Spinal cord (tissue), 10 donors: ENCODE data around the gene MTAP. TPM values are rescaled to one million over a fixed set of nuclear protein-coding genes. Genes with fewer than 3 reads are reported as not detected.

Source experiments
- DNase-seq, 6 donors: peaks; one replicate each; pipeline versions ENCODE4 v3.0.0 to v3.0.0-alpha.2; 2013 to 2015; ENCODE audit warnings: low spot score in 6 of 6, low read depth in 4 of 6
- H3K27ac ChIP-seq: one replicate; pipeline ENCODE4 v1.5.1; 2013; ENCODE audit warnings: low read depth, low read length, control low read depth
- H3K27me3 ChIP-seq: one replicate; pipeline ENCODE4 v1.6.1; 2013; ENCODE audit warnings: low read length; ENCODE audit not compliant: control insufficient read depth, insufficient read depth
- H3K36me3 ChIP-seq: one replicate; pipeline ENCODE4 v1.6.1; 2013; ENCODE audit warnings: low read length; ENCODE audit not compliant: control insufficient read depth, insufficient read depth
- H3K4me1 ChIP-seq: one replicate; pipeline ENCODE4 v1.6.1; 2013; ENCODE audit warnings: low read length; ENCODE audit not compliant: control insufficient read depth, insufficient read depth
- H3K4me3 ChIP-seq: one replicate; pipeline ENCODE4 v1.5.1; 2013; ENCODE audit warnings: low read depth, low read length, control low read depth
- H3K9me3 ChIP-seq: one replicate; pipeline ENCODE4 v1.6.1; 2013; ENCODE audit warnings: low read length; ENCODE audit not compliant: control insufficient read depth, insufficient read depth
- WGBS: methylation state at CpG from one replicate; pipeline ENCODE4 v1.1.5; 2013; ENCODE audit warnings: missing lambda C conversion rate; ENCODE audit not compliant: insufficient coverage; 5-methylcytosine and 5-hydroxymethylcytosine counted together
- long read RNA-seq, 4 donors: transcript quantifications; one replicate each; lab custom pipeline, GENCODE V29; 2026
- polyA plus RNA-seq, 2 donors: library from polyadenylated mRNA; unstranded; fragments of 120-200 nt; gene quantifications; one replicate each; pipeline ENCODE4 v1.2.1, GENCODE V29; 2013; ENCODE audit not compliant: insufficient read length in 2 of 2
- total RNA-seq, 2 donors: library from RNA; depleted of rRNA in 1 of 2; stranded (reverse); fragments of 120-200 nt in 1 of 2; fragments of >200 nt in 1 of 2; gene quantifications; one replicate each; pipeline versions ENCODE4 v1.2.3 to v1.2.4, GENCODE V29; 2013 to 2014
- donor health status: healthy.

The MTAP gene
- 10 to 100 TPM; 24.6 to 30.0 TPM for total RNA-seq
- polyA plus RNA-seq = 10 to 100 TPM; 19.8 to 21.0 TPM
- long read RNA-seq, donor 1, full-length matches to known transcripts = 1 of 1 reads
- long read RNA-seq, donor 1, partial matches to known transcripts = 0 of 1 reads
- long read RNA-seq, donor 1, other reads (novel, unspliced or antisense) = 0 of 1 reads
- long read RNA-seq, donor 2 = 0 reads
- long read RNA-seq, donor 3, full-length matches to known transcripts = 5 of 5 reads
- long read RNA-seq, donor 3, partial matches to known transcripts = 0 of 5 reads
- long read RNA-seq, donor 3, other reads (novel, unspliced or antisense) = 0 of 5 reads
- long read RNA-seq, donor 4, full-length matches to known transcripts = 4 of 4 reads
- long read RNA-seq, donor 4, partial matches to known transcripts = 0 of 4 reads
- long read RNA-seq, donor 4, other reads (novel, unspliced or antisense) = 0 of 4 reads

GRCh38 chr9:21802418-21803000, at the start of gene MTAP:
TSS of gene MTAP (plus strand) at chr9:21802636. CDS start at chr9:21802749, 113 bp downstream.
- H3K27ac ChIP-seq = peak within 1 kb of the TSS; percentile 93
- H3K9me3 ChIP-seq = no peaks in the 10 kb centered on the region
- no peaks in the 10 kb centered on the region for H3K36me3 ChIP-seq
- peaks cover 2% of the 10 kb centered on the region for H3K27me3 ChIP-seq
- 0% methylated on average over 44 of the region's 48 CpGs for WGBS
- peak; percentile 85 to 99 (median 90) for DNase-seq
- peak within 1 kb of the TSS; percentile 82 for H3K4me3 ChIP-seq
- peaks cover 12% of the 10 kb centered on the region for H3K4me1 ChIP-seq

GRCh38 chr9:21753523-21753922, 48.9 kb upstream of the MTAP start:
- Histone ChIP-seq H3K4me1 (no peaks in the 10 kb centered on the region), H3K4me3 (no peak overlapping the region), H3K27ac (no peak overlapping the region), H3K9me3 (no peaks in the 10 kb centered on the region), H3K36me3 (no peaks in the 10 kb centered on the region), H3K27me3 (no peaks in the 10 kb centered on the region)
- WGBS = no CpG with 5 or more reads among the region's 1 CpG
- DNase-seq = no peak

GRCh38 chr9:21754741-21755140, 47.7 kb upstream of the MTAP start:
- Histone ChIP-seq H3K4me1 (no peaks in the 10 kb centered on the region), H3K4me3 (no peak overlapping the region), H3K9me3 (no peaks in the 10 kb centered on the region), H3K27me3 (no peaks in the 10 kb centered on the region), H3K36me3 (no peaks in the 10 kb centered on the region), H3K27ac (no peak overlapping the region)
- WGBS = no CpG with 5 or more reads among the region's 2 CpGs
- no peak for DNase-seq

GRCh38 chr9:21758540-21758939, 43.9 kb upstream of the MTAP start:
- 100% methylated on average over 1 of the region's 1 CpG for WGBS
- no peak overlapping the region for H3K27ac ChIP-seq
- no peak for DNase-seq
- H3K36me3 ChIP-seq = no peaks in the 10 kb centered on the region
- no peaks in the 10 kb centered on the region for H3K27me3 ChIP-seq
- H3K4me3 ChIP-seq = no peak overlapping the region
- H3K9me3 ChIP-seq = no peaks in the 10 kb centered on the region
- H3K4me1 ChIP-seq = no peaks in the 10 kb centered on the region

- H3K27ac ChIP-seq = no peak overlapping the region
- WGBS = 14% methylated on average over 1 of the region's 4 CpGs
- H3K4me1 ChIP-seq = no peaks in the 10 kb centered on the region
- no peak for DNase-seq
- H3K4me3 ChIP-seq = no peak overlapping the region
- H3K36me3 ChIP-seq = no peaks in the 10 kb centered on the region
- H3K9me3 ChIP-seq = no peaks in the 10 kb centered on the region
- no peaks in the 10 kb centered on the region for H3K27me3 ChIP-seq
Measured at GRCh38 chr9:21761309-21761901, 41.0 kb upstream of the MTAP start.

- Histone ChIP-seq H3K4me1 (no peaks in the 10 kb centered on the region), H3K27ac (no peak overlapping the region), H3K4me3 (no peak overlapping the region), H3K27me3 (no peaks in the 10 kb centered on the region), H3K9me3 (no peaks in the 10 kb centered on the region), H3K36me3 (no peaks in the 10 kb centered on the region)
- no peak for DNase-seq
- 100% methylated on average over 1 of the region's 3 CpGs for WGBS
Measured at GRCh38 chr9:21762064-21762463, 40.4 kb upstream of the MTAP start.

- 80% methylated on average over 1 of the region's 3 CpGs for WGBS
- Histone ChIP-seq H3K9me3 (no peaks in the 10 kb centered on the region), H3K4me1 (no peaks in the 10 kb centered on the region), H3K36me3 (no peaks in the 10 kb centered on the region), H3K27ac (no peak overlapping the region), H3K4me3 (no peak overlapping the region), H3K27me3 (no peaks in the 10 kb centered on the region)
- DNase-seq = no peak
Measured at GRCh38 chr9:21764846-21765245, 37.6 kb upstream of the MTAP start.

- Histone ChIP-seq H3K27me3 (no peaks in the 10 kb centered on the region), H3K4me1 (no peaks in the 10 kb centered on the region), H3K27ac (no peak overlapping the region), H3K4me3 (no peak overlapping the region), H3K36me3 (no peaks in the 10 kb centered on the region), H3K9me3 (no peaks in the 10 kb centered on the region)
- no peak for DNase-seq
- 67% methylated on average over 1 of the region's 2 CpGs for WGBS
Measured at GRCh38 chr9:21766096-21766495, 36.3 kb upstream of the MTAP start.

GRCh38 chr9:21770871-21771560, 31.4 kb upstream of the MTAP start:
- no peaks in the 10 kb centered on the region for H3K36me3 ChIP-seq
- WGBS = no CpG with 5 or more reads among the region's 1 CpG
- H3K27me3 ChIP-seq = no peaks in the 10 kb centered on the region
- no peak overlapping the region for H3K27ac ChIP-seq
- peak in 1 of 6 donors; percentile 2 for DNase-seq
- no peak overlapping the region for H3K4me3 ChIP-seq
- H3K9me3 ChIP-seq = no peaks in the 10 kb centered on the region
- no peaks in the 10 kb centered on the region for H3K4me1 ChIP-seq
